GM18873 (cell line): ENCODE results near the gene POLR2E.

Experiments
- ATAC-seq: cut with Tn5 transposase; IDR thresholded peaks from one replicate; pipeline ENCODE4 v1.9.1; 2021; ENCODE audit warnings: mild to moderate bottlenecking, moderate library complexity, moderate number of reproducible peaks; ENCODE audit not compliant: unreplicated experiment, low FRiP score

POLR2E gene

GRCh38 chr19:1101337-1101698 is 6.1 kb upstream of the POLR2E start:
- ATAC-seq: no peak

GRCh38 chr19:1098177-1099051 is 3.2 kb upstream of the POLR2E start:
- ATAC-seq: no peak

DNA sequence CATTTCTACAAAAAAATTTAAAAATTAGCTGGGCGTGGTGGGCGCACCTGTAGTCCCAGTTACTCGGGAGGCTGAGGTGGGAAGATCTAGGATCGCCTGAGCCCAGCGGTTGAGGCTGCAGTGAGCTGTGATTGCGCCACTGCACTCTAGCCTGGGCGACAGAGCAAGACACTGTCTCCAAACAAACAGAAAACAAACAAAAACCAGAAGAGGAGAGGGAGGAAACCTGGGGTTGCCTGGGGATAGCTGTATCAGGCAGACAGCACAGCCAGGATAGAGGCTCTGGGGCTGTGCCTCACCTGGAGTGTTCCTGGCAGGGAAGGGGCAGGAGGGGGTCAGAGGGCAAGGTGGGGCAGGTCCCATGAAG is 2.6 kb upstream of the POLR2E start:
- no peak for ATAC-seq

DNA sequence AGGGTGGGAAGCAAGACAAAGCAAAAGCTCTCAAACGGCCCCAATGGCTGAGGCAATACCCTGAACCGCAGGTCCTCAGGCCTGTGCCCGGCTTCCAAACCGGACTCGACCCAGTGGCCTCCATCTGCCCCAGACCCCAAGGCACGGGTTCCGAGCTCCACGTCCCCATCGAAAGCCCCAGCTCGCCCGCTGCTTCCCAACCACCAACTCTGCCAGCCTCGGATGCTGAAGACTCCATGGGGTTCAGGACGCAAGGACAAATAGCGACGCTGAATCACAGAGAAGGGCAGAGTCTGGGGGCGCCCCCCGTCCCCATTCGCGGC is 559 bp downstream of the POLR2E start:
- ATAC-seq: no peak

- no peak for ATAC-seq
These were observed 1.2 kb downstream of the POLR2E start for GRCh38 chr19:1093811-1094553.

DNA sequence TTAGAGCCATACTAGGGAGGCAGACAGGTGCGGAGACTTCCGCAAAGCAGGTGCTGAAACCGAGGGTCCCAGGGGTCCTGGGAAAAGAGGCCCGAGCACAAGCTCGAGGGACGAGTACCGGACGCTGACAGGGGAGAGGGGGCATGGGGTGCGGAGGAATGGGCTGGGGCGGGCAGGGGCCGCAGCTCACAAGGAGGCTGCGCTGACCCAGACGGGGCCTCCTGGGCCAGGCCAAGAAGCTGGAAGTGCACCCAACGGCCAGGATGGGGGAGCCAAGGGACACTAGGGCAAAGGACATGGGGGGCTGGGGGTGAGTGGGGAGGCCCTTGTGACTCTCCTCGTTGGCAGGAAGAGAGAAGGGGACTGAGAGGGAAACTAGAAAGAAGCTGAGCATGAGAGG is 1.8 kb downstream of the POLR2E start:
- no peak for ATAC-seq

DNA sequence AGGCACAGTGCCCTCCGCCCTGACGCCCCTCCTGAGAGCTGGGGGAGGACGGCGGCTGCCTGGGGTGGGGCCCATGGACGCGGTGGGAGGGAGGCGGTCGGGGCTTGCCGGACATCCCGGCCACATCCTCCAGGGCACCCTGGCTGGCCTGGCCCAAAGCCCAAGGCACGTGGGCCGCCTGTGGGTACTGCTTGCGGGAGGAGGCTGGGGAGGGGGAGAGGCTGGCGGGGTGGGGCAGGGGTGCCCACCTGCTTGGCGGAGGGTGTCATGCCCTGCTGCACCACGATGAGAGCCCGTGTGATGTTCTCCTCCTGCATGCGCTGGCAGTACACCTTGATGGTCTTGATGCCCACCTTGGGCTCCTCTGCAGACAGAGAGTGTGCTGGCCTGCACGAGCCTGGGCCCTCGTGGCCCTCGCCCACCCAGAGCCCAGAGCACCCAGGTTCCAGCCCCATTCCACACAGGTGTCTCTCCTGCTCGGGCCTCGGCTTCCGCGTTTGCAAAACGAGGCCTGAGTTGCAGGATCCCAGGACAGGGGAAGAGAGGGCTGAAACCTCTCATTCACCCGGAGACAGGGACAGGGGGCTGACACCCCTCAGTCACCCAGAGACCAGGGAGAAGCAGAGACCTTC is 3.5 kb downstream of the POLR2E start:
- ATAC-seq: no peak

GRCh38 chr19:1090731-1091543 is 4.2 kb downstream of the POLR2E start:
- no peak for ATAC-seq

- ATAC-seq: no peak
These were observed 5.3 kb downstream of the POLR2E start for GRCh38 chr19:1089891-1090290.

DNA sequence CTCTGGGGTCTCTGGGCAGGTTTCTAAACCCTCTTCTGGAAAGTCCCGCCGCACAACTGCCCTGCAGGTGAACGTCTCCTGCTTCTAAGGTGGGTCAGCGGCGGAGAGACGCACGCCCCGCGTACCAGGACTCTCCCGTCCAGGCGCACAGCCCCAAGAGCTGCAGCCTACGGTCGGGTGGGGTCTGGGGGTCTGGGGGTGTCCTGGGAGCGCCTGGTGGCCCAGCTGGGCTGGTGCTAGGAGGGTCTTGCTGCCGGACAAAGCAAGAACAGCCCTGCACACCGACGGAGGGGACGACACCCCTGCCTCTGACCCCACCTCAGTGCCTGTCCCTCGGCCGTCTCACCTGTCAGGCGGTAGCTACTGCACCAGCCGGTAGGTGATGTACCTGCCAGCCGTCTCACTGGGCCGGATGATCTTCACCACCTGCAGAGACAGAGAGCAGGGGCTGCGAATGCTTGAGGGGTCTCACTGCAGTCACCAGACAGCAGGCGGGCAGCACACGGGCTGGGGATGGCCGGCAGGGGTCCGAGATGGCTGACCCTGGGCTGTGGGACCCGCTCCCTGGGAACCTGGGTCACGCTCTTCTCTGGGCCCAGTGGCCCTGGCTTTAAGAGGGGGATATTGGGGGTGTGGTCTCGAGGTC is 5.9 kb downstream of the POLR2E start:
- no peak for ATAC-seq

- ATAC-seq: no peak
These were observed 6.7 kb downstream of the POLR2E start for GRCh38 chr19:1088416-1089010.

DNA sequence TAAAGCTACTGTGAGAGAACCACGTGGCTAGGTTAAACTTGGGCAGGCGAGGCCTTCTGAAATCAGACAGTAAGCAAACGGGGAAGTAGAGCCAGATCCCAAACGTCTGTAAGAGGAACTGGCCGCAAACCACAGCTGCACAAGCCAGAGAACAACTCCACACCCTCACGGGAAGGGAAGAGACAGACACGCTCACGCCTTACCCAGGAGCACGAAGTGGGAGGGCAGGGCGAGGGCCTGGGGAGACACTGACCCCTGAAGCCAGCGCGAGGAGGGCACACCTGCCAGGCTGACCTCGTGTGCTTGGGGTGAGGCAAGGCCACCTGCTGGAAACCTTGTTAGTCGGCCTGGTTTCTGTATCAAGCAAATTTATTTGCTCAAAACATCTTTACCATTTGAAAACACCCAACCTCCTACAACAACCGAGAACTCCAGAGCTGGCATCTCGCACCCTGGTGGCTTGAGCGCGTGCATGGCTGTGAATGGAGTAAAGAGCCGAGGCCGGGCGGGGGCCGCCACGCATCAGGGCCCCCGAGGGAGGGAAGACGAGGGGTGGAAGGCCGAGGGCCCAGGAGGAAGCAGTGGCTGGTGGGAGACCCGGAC is 7.3 kb downstream of the POLR2E start:
- ATAC-seq: no peak

DNA sequence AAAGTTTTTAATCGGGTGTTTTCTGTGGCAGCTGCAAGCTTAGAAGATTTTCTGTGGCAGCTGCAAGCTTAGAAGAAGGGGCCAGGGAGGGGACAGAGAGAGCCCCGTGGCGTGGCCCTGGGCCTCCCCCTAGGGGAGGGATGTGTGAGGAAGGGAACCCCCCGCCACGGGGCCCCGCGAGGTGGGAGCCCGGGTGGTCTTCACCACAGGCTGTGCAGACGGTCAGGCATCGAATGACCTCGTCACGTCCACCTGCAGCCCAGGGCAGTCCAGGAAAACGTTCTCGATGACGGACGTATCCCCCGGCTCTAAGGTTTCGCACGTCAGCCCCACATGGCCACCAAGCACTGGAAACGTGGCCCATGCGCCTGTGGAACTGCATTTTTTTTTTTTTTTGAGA is 8.6 kb downstream of the POLR2E start:
- ATAC-seq: no peak

GRCh38 chr19:1085676-1086442 is 9.3 kb downstream of the POLR2E start:
- no peak for ATAC-seq

GRCh38 chr19:1085053-1085658 is 10.0 kb downstream of the POLR2E start:
- ATAC-seq: no peak

GRCh38 chr19:1084024-1084868 is 10.9 kb downstream of the POLR2E start:
- no peak for ATAC-seq
